Stimulated activated CD4-positive, alpha-beta T cell treated with anti-CD3 and anti-CD28 coated beads, Interleukin-12 subunit alpha, Interleukin-12 subunit beta, amount 100 ng/mL, for 48 hours (primary cell): ENCODE measurements around the gene ETV5.
A peak's percentile ranks its signal among the peaks of the same experiment; 100 is the strongest.

Source experiments
- DNase-seq, 3 donors: peaks; one replicate each; pipeline ENCODE4 v3.0.0-alpha.2; 2020; ENCODE audit warnings: low read depth in 2 of 3, low spot score in 1 of 3

The ETV5 gene

GRCh38 chr3:186124592-186124991, 15.7 kb upstream of the ETV5 start:
- DNase-seq, result no peak

- no peak for DNase-seq
These were observed 14.1 kb upstream of the ETV5 start for GRCh38 chr3:186123012-186123411.

GRCh38 chr3:186121968-186122367, 13.1 kb upstream of the ETV5 start:
- no peak for DNase-seq

- no peak for DNase-seq
These were observed 12.4 kb upstream of the ETV5 start for GRCh38 chr3:186121278-186121677.

- no peak for DNase-seq
These were observed 10.6 kb upstream of the ETV5 start for GRCh38 chr3:186119499-186119898.

GRCh38 chr3:186118692-186119091, 9.8 kb upstream of the ETV5 start:
- DNase-seq, result no peak

GRCh38 chr3:186117521-186118134, 8.7 kb upstream of the ETV5 start:
- DNase-seq, result no peak

- DNase-seq, result no peak
These were observed 6.5 kb upstream of the ETV5 start for GRCh38 chr3:186115239-186115996.

GRCh38 chr3:186110975-186111974, 2.4 kb upstream of the ETV5 start:
- no peak for DNase-seq

GRCh38 chr3:186109897-186110803, 1.3 kb upstream of the ETV5 start:
- DNase-seq, result no peak

- DNase-seq, result no peak
These were observed 566 bp downstream of the ETV5 start for GRCh38 chr3:186108106-186108940.

- DNase-seq, result peak in 1 of 3 donors; percentile 30
These were observed 1.4 kb downstream of the ETV5 start for GRCh38 chr3:186107215-186108105.

- no peak for DNase-seq
These were observed 3.3 kb downstream of the ETV5 start for GRCh38 chr3:186105543-186105942.

- no peak for DNase-seq
These were observed 6.2 kb downstream of the ETV5 start for GRCh38 chr3:186102687-186103086.

GRCh38 chr3:186100398-186100797, 8.5 kb downstream of the ETV5 start:
- no peak for DNase-seq

- DNase-seq, result no peak
These were observed 9.7 kb downstream of the ETV5 start for GRCh38 chr3:186099178-186099577.

- DNase-seq, result no peak
These were observed 10.1 kb downstream of the ETV5 start for GRCh38 chr3:186098740-186099139.

- DNase-seq, result no peak
These were observed 11.0 kb downstream of the ETV5 start for GRCh38 chr3:186097663-186098451.
